Measurements from ENCODE around the gene CBFB. TPM values are rescaled to one million over a fixed set of nuclear protein-coding genes. Genes with fewer than 3 reads are reported as not detected.

The CBFB gene
- total and polyA plus RNA-seq, 2 of the 13 experiments (the other 11 are each of a cell fraction or from before 2014, with no cell fraction given), result 22.1 to 70.8 TPM

GRCh38 chr16:67028696-67029253 is at the start of gene CBFB (continued):
- TF ChIP-seq FOXM1 (CRISPR knock-in tag; IDR thresholded peaks at IDR 0.05) (no peak), KLF11 (CRISPR knock-in tag; IDR thresholded peaks at IDR 0.05) (peak; percentile 67; the same call in 1 of the 2 replicates), ZNF567 (CRISPR knock-in tag; IDR thresholded peaks at IDR 0.05; ENCODE audit: borderline replicate concordance) (no peak; the same call in 1 of the 2 replicates), ZXDC (CRISPR knock-in tag; IDR thresholded peaks at IDR 0.05) (no peak), DDIT3 (CRISPR knock-in tag; IDR thresholded peaks at IDR 0.05) (no peak), ZNF710 (CRISPR knock-in tag; IDR thresholded peaks at IDR 0.05; ENCODE audit: borderline replicate concordance) (peak; percentile 87; the same call in 1 of the 2 replicates), ZFX (CRISPR knock-in tag; IDR thresholded peaks at IDR 0.05; ENCODE audit: low read depth) (peak; percentile 98), NPAS2 (CRISPR knock-in tag; IDR thresholded peaks at IDR 0.05; ENCODE audit: borderline replicate concordance) (no peak), CBX5 (CRISPR knock-in tag; IDR thresholded peaks at IDR 0.05; ENCODE audit: borderline replicate concordance) (peak; percentile 75; the same call in 1 of the 2 replicates), ZNF720 (CRISPR knock-in tag; IDR thresholded peaks at IDR 0.05) (0 out of 2 replicates have a peak, but pooled peaks have one; percentile 53), ZBTB25 (CRISPR knock-in tag; IDR thresholded peaks at IDR 0.05) (no peak; the same call in none of the 2 replicates), MTF2 (CRISPR knock-in tag; IDR thresholded peaks at IDR 0.05; ENCODE audit: borderline replicate concordance) (no peak), ATF7-NPFF (CRISPR knock-in tag; IDR thresholded peaks at IDR 0.05; ENCODE audit: low read depth) (0 out of 2 replicates have a peak, but pooled peaks have one; percentile 46), GATAD2A (CRISPR knock-in tag; IDR thresholded peaks at IDR 0.05) (peak; percentile 53; the same call in 1 of the 2 replicates), ZSCAN22 (CRISPR knock-in tag; IDR thresholded peaks at IDR 0.05) (no peak), PAWR (CRISPR knock-in tag; IDR thresholded peaks at IDR 0.05; ENCODE audit: borderline replicate concordance) (no peak), TCF12 (IDR thresholded peaks at IDR 0.05) (no peak), TCF12 (CRISPR knock-in tag; IDR thresholded peaks at IDR 0.05) (0 out of 2 replicates have a peak, but pooled peaks have one; percentile 41), FOSL1 (CRISPR knock-in tag; IDR thresholded peaks at IDR 0.05; ENCODE audit: borderline replicate concordance) (no peak), BHLHE40 (IDR thresholded peaks at IDR 0.05; ENCODE audit: low read length) (no peak), PLRG1 (conservative IDR thresholded peaks at IDR 0.05) (no peak), ZFP41 (CRISPR knock-in tag; IDR thresholded peaks at IDR 0.05; ENCODE audit: borderline replicate concordance) (peak; percentile 83; the same call in 1 of the 2 replicates), ZNF776 (CRISPR knock-in tag; IDR thresholded peaks at IDR 0.05) (peak; percentile 65; the same call in 1 of the 2 replicates), ZNF543 (CRISPR knock-in tag; IDR thresholded peaks at IDR 0.05) (peak; percentile 71; the same call in 1 of the 2 replicates), TMF1 (CRISPR knock-in tag; IDR thresholded peaks at IDR 0.05; ENCODE audit: low read depth) (no peak), MEIS1 (CRISPR knock-in tag; IDR thresholded peaks at IDR 0.05; ENCODE audit: borderline replicate concordance) (0 out of 2 replicates have a peak, but pooled peaks have one; percentile 23)
